Left kidney (tissue), 2 donors: ENCODE results near the gene GPC3. TPM values are rescaled to one million over a fixed set of nuclear protein-coding genes. Genes with fewer than 3 reads are reported as not detected.

Experiments used
- DNase-seq: peaks from one replicate; pipeline ENCODE4 v3.0.0-alpha.2; 2013
- polyA plus RNA-seq: library from polyadenylated mRNA; unstranded; fragments of 120-200 nt; gene quantifications from one replicate; pipeline ENCODE4 v1.2.1, GENCODE V29; 2013; ENCODE audit not compliant: insufficient read length

The GPC3 gene
- polyA plus RNA-seq, 1 donor: 1,367 TPM

- no peak for DNase-seq
Observed at GRCh38 chrX:133607419-133608348, 377.7 kb downstream of the GPC3 start.

GRCh38 chrX:133606990-133607389, 378.4 kb downstream of the GPC3 start:
- DNase-seq: no peak

- no peak for DNase-seq
Observed at GRCh38 chrX:133604801-133605200, 380.6 kb downstream of the GPC3 start.

DNA sequence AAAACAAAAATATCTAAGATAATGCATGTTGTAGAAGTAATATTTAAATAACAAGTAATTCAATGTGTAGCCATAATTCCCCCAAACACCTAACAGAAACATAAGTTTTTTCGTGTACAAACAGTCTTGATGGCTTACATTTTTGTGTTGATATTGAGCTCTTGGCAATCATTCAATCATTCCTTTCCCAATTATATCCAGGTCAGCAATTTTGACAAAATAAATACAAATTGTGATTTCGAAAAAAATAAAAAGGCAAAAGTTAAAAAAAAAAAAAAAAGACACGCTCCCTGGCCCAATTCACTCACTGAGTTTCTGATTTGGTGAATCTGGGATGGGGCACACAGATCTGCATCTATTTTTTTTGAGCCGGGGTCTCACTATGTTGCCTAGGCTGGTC, 382.5 kb downstream of the GPC3 start:
- DNase-seq: no peak

- DNase-seq: no peak
Observed at GRCh38 chrX:133601116-133601515, 384.3 kb downstream of the GPC3 start.

- DNase-seq: no peak
Observed at GRCh38 chrX:133600536-133600935, 384.9 kb downstream of the GPC3 start.

DNA sequence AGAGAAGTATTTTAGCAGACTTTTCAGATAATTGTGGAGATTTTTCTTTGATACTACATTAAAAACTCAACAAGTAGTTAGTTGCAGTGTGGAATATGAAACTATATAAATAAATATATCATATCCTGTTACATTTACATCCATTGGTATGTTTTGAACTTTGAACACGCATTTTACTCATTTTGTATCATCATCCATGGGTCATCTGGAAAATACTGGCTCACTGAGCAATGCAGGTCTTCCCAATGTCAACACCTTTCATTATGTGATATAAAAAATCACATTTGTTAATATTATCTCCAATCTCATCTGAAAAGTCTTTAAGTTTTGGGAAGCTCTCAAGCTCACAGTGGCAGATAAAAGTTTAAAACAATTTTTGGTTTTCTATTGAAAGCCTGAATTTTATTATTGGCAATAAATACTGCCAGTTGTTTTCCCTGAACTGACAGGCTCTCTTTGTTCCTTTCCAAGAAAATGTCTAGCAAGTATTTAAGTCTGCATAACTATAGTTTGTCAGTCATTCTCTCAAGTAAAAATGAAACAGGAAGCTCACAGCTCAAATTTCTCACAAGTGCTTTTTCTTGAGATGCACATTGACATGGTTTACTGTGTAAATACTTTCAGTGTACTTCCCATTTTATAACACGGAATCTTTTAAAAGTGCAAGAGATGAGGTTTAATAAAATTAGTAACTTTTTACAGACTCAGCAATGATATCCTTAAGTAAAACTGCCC, 386.6 kb downstream of the GPC3 start:
- peak; percentile 5 for DNase-seq

- DNase-seq: no peak
Observed at GRCh38 chrX:133594156-133594555, 391.2 kb downstream of the GPC3 start.

DNA sequence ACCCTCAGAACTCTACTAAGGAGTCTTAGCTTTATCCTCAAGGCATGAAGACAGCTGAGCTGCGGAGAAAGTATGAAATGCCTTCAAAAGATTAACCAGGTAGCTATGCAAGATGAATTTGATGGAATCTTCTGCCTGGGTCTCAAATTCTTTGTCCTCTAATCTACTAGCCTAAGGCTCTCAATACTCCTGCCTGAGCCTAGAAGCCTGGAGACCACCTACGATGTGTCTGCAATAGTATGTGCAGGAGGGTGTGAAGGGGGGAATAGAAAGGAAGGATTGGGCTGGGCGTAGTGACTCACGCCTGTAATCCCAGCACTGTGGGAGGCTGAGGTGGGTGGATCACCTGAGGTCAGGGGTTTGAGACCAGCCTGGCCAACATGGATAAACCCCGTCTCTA, 391.9 kb downstream of the GPC3 start:
- DNase-seq: no peak

DNA sequence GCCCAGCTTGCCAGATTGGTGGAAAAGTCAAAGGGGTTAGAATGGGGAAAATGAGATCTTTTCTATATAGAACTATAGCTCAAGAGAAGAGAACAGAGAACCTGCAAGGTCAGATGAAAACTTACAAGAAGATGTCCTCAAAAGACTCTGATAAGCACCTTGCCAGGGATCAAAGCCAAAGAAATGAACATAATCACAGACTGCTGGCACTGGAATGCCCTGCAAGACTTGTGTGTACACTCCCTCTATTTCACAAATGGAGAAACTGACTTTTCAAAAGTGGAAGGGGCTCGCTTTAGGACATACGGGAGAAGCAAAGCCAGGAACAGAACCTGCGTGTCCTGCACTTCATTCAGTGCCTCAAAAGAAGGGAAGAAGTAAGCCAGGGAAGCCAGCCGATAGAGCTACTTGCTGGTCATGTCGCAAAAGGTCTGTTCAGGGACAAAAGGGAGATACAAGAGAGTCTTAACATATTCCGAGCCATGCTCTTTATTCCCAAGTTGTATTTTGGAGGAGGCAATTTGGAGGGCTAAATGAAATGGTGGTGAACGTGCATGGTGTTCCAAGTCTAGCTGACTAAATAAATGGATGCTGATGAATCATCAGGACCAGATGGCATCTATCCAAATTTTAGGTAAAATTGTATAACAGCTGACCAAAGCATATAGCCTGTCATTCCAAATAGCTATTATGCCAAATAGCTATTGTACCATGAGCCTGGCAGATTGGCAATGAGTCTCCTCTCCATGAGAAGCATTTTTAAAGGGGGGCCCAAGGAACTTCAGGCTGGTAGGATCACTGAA, 394.5 kb downstream of the GPC3 start:
- DNase-seq: no peak

DNA sequence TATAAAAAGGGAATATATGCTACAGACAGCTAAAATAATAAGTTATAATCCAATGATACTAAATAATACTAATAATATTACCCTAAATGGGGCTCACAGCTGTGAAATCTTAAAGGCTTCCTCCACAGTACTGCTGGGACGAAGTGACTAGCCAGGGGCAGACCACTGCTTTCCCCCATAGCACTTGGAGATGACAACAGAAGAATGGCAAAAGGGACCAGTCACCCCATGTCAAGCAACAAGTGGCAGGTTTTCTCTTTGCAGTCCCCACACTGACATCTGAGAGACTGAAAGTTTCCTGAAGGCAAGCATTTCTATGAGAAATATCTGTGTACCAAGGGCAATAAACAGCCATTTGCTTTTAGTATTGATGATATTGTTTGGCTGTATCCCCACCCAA, 396.6 kb downstream of the GPC3 start:
- no peak for DNase-seq

GRCh38 chrX:133587818-133588217, 397.6 kb downstream of the GPC3 start:
- no peak for DNase-seq

- no peak for DNase-seq
Observed at GRCh38 chrX:133587071-133587470, 398.3 kb downstream of the GPC3 start.

- DNase-seq: no peak
Observed at GRCh38 chrX:133586443-133586842, 399.0 kb downstream of the GPC3 start.

DNA sequence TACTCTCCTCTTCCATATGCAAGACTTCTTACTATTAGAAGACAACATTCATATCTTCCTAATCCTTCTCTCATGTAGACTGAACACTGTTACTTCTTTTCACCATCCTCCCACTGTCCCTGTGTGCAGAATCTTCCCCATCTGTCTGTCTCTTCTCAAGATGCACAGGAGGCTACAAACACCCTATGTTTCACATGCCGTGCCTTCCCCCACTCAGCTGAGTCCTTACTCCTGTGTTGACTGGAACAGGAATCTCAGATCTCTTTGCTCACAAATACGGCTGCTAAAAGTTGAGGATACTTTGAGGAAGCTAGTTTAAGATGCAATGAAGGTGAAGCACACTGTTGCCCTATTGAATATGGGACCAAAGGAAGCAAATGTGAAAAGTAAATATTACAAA, 401.6 kb downstream of the GPC3 start:
- DNase-seq: no peak

GRCh38 chrX:133580625-133581024, 404.8 kb downstream of the GPC3 start:
- DNase-seq: no peak

- no peak for DNase-seq
Observed at GRCh38 chrX:133579631-133580030, 405.8 kb downstream of the GPC3 start.

- DNase-seq: no peak
Observed at GRCh38 chrX:133576876-133577275, 408.5 kb downstream of the GPC3 start.

DNA sequence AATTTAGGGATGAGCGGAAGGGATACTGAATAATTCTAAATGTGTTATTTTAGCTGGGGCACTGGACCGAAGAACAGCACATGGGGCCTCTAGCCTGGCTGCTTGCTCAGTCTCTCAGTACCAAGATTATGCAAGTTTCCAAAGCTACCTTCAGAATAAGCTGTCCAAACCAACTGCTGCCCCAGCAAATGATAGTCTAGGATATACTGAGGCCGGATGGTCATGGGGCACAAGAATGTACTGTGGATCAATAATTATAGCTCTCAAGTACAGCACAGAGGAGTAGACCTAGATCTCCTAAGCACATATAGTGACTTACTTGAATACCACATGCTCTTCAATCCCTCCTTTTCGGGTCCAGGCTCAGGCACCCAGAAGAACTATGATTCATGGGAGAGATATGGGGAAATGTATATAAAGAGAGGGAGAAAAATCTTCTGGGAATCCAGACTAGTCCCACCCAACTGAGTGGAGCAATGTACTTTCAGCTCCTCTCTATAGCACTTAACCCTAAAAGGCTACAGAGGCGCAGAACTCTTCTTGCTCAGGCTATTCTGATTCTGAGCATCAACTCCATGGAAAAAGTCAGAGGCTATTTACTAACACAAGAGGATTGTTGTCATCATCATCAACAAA, 409.8 kb downstream of the GPC3 start:
- DNase-seq: no peak

- no peak for DNase-seq
Observed at GRCh38 chrX:133574716-133575115, 410.7 kb downstream of the GPC3 start.

GRCh38 chrX:133570549-133570948, 414.8 kb downstream of the GPC3 start:
- DNase-seq: no peak

DNA sequence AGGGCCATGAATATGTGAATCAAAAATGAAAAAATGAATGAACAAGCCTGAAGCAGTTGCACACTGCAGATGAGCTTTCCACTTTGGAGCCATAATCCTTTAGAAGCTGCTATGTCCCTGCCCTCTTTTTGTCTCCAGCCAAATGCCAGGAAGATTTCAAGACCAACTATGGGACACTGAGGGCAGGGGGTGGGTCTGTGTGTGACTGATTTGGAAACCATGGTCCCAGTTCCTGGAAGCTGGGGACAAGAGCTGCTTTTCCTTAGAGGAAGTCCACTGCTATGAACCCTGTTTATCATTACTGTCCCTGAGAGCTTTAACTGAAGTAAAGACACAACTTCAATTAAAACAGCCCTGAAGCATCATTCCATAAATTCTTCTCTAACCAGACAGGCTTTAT, 416.2 kb downstream of the GPC3 start:
- no peak for DNase-seq
